OCI-LY1 (cell line): Measurements from ENCODE around the gene ANKS1A.

Source experiments
- CTCF ChIP-seq: fragments of 200-600 bp; sonication (generic), shearing (Covaris generic); IDR thresholded peaks from 2 replicates; pipeline ENCODE4 v1.5.1; 2017; ENCODE audit warnings: mild to moderate bottlenecking, antibody characterized with exemption, low read length, moderate library complexity, mixed read lengths
- EZH2 ChIP-seq: fragments of 200-600 bp; sonication (generic), shearing (Covaris generic); IDR thresholded peaks from 2 replicates; pipeline ENCODE4 v1.8.0; 2017; ENCODE audit warnings: borderline replicate concordance, mixed run types, mild to moderate bottlenecking, antibody characterized with exemption, low read length, moderate library complexity, mixed read lengths

- TF ChIP-seq CTCF (no peak), EZH2 (no peak)
Measured at GRCh38 chr6:34969662-34970265, 80.7 kb downstream of the ANKS1A start.
